Spleen (tissue), 11 donors: Measurements from ENCODE around the gene HTR4. TPM values are rescaled to one million over a fixed set of nuclear protein-coding genes. Genes with fewer than 3 reads are reported as not detected.

Source experiments
- DNase-seq: peaks from one replicate; pipeline ENCODE4 v3.0.0-alpha.2; 2020
- H3K27ac ChIP-seq, 8 donors: fragments of 200-600 bp; sonication (generic) in 7 of 8; 1 replicate in 4 of 8; 2 replicates in 4 of 8; pipeline versions ENCODE4 v1.5.0 to v1.8.0; 2016 to 2021; ENCODE audit warnings: inconsistent platforms in 4 of 8, mild to moderate bottlenecking in 4 of 8, moderate library complexity in 1 of 8
- H3K27me3 ChIP-seq, 7 donors: fragments of 200-600 bp; sonication (generic) in 6 of 7; replicated peaks in 1 of 7; 1 replicate in 4 of 7; 2 replicates in 3 of 7; pipeline versions ENCODE4 v1.5.0 to v1.8.0; 2016 to 2021; ENCODE audit warnings: inconsistent platforms in 3 of 7, mild to moderate bottlenecking in 1 of 7
- H3K36me3 ChIP-seq, 6 donors: fragments of 200-600 bp; sonication (generic) in 5 of 6; 1 replicate in 4 of 6; 2 replicates in 2 of 6; pipeline versions ENCODE4 v1.5.0 to v1.8.0; 2016 to 2021; ENCODE audit warnings: inconsistent platforms in 2 of 6
- H3K4me1 ChIP-seq, 6 donors: fragments of 200-600 bp; sonication (generic) in 5 of 6; 1 replicate in 3 of 6; 2 replicates in 3 of 6; pipeline versions ENCODE4 v1.5.0 to v1.8.0; 2016 to 2021; ENCODE audit warnings: inconsistent platforms in 3 of 6
- H3K4me3 ChIP-seq, 8 donors: fragments of 200-600 bp; sonication (generic) in 7 of 8; 1 replicate in 4 of 8; 2 replicates in 4 of 8; pipeline versions ENCODE4 v1.5.0 to v1.8.0; 2016 to 2021; ENCODE audit warnings: inconsistent platforms in 4 of 8, mild to moderate bottlenecking in 4 of 8, moderate library complexity in 2 of 8
- H3K9me3 ChIP-seq, 8 donors: fragments of 200-600 bp; sonication (generic) in 7 of 8; 1 replicate in 4 of 8; 2 replicates in 4 of 8; pipeline versions ENCODE4 v1.5.0 to v1.8.0; 2016 to 2021; ENCODE audit warnings: inconsistent platforms in 4 of 8
- CTCF ChIP-seq, 11 experiments: fragments of 200-600 bp in 7 of 11; fragments of 450-650 bp in 4 of 11; sonication (generic) in 4 of 11; IDR thresholded peaks in 8 of 11; conservative IDR thresholded peaks in 3 of 11; 1 replicate in 7 of 11; 2 replicates in 4 of 11; pipeline versions ENCODE4 v1.4.0 to v1.8.0; 2016 to 2021; ENCODE audit warnings: antibody characterized with exemption in 11 of 11, inconsistent platforms in 4 of 11, mild to moderate bottlenecking in 1 of 11
- POLR2A ChIP-seq, 3 donors: fragments of 450-650 bp; IDR thresholded peaks; one replicate each; pipeline ENCODE4 v1.5.1; 2017; ENCODE audit warnings: antibody characterized with exemption in 3 of 3, mild to moderate bottlenecking in 1 of 3
- POLR2AphosphoS5 ChIP-seq, 3 donors: sonication (generic); formaldehyde crosslinking; IDR thresholded peaks; one replicate each; pipeline ENCODE4 v1.5.1; 2017; ENCODE audit warnings: antibody characterized with exemption in 3 of 3
- WGBS, 5 donors: extraction: QIAGEN DNeasy Blood & Tissue Kit in 3 of 5; methylation state at CpG; one replicate each; pipeline versions ENCODE4 v1.1.5 to v1.1.7; 2013 to 2018; 5-methylcytosine and 5-hydroxymethylcytosine counted together
- intact Hi-C: fragments of 100-400 bp; cut with DNase I; formaldehyde crosslinking; loops from one replicate; pipeline ENCODE4 v1.15.0; 2023; ENCODE audit warnings: low total_unique reads
- polyA plus RNA-seq, 3 donors: library from polyadenylated mRNA; stranded (reverse); fragments of 200-250 nt; gene quantifications; one replicate each; pipeline ENCODE4 v1.2.1, GENCODE V29; 2013
- total RNA-seq, 7 donors: library from RNA; depleted of rRNA in 3 of 7; stranded (reverse); fragments of >200 nt in 3 of 7; fragmentation: NEBNext Ultra II Directional in 4 of 7; extraction: Animal tissue kit (Norgen Biotek cat#: 25700) in 4 of 7; gene quantifications; one replicate each; pipeline versions ENCODE4 v1.1.0 to v1.2.1, GENCODE V29; 2016 to 2021
- donor health status: healthy with polysubstance abuse.
- donor health status: DM: no; HTN: no; CAD: no; lungs with moderate emphysema.
- donor health status: DM: no; HTN: no; CAD: no.
- donor health status: Bipolar disorder and iron deficiency.
- donor health status: healthy.
- donor health status: DM: no; HTN: no; CAD: no.
- donor health status: DM: yes; HTN: yes; CAD: no.

Gene HTR4
- total and polyA plus RNA-seq, 10 donors = 0.03 to 0.79 (median 0.41) TPM; not detected in 5

- TF ChIP-seq CTCF (IDR thresholded peaks at IDR 0.05 in 8 of 11, conservative IDR thresholded peaks at IDR 0.05 in 3 of 11) (no peak), POLR2AphosphoS5 (IDR thresholded peaks at IDR 0.05) (no peak), POLR2A (IDR thresholded peaks at IDR 0.05) (no peak)
- H3K27me3 ChIP-seq = peaks cover 0 to 11% (median 0%) of the 10 kb centered on the region in 7 donors
- H3K4me1 ChIP-seq = no peaks in the 10 kb centered on the region
- H3K4me3 ChIP-seq = no peak overlapping the region
- H3K9me3 ChIP-seq = no peaks in the 10 kb centered on the region
- H3K36me3 ChIP-seq = no peaks in the 10 kb centered on the region
- DNase-seq = no peak
- WGBS, 5 donors = 83 to 95% (median 89%) methylated on average over 1 of the region's 1 CpG
- intact Hi-C loops = no loop called here
- H3K27ac ChIP-seq = no peak overlapping the region
These were observed 156.6 kb downstream of the HTR4 start for GRCh38 chr5:148497757-148498156.

DNA sequence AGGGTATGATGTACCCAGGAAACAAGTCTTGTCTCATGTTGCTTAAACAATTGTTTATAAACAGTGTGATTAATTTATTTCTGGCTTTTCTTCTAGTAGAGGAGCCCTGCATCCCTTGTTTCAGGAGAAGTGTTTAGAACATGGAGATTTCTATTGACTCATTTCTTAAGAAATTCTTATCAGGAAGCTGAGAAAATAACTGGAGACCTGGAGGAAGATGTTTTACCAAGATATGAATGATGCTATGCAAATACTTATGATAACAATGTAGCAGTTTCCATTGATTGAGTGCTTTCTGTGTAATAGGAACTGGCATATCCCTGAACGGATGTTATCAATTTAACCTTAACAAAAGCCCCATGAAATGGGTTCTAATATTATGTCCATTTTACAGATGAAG, 162.0 kb downstream of the HTR4 start:
- Histone ChIP-seq H3K4me1 (no peaks in the 10 kb centered on the region), H3K9me3 (no peaks in the 10 kb centered on the region), H3K27me3 (peaks cover 0 to 17% (median 0%) of the 10 kb centered on the region in 7 donors), H3K4me3 (no peak overlapping the region), H3K27ac (no peak overlapping the region), H3K36me3 (no peaks in the 10 kb centered on the region)
- intact Hi-C loops = no loop called here
- no peak for DNase-seq
- 84 to 97% (median 96%) methylated on average over 1 of the region's 1 CpG for WGBS, 5 donors
- TF ChIP-seq CTCF (IDR thresholded peaks at IDR 0.05 in 8 of 11, conservative IDR thresholded peaks at IDR 0.05 in 3 of 11) (no peak), POLR2A (IDR thresholded peaks at IDR 0.05) (no peak), POLR2AphosphoS5 (IDR thresholded peaks at IDR 0.05) (no peak)

GRCh38 chr5:148491793-148492184, 162.5 kb downstream of the HTR4 start:
- TF ChIP-seq POLR2AphosphoS5 (IDR thresholded peaks at IDR 0.05) (no peak), CTCF (IDR thresholded peaks at IDR 0.05 in 8 of 11, conservative IDR thresholded peaks at IDR 0.05 in 3 of 11) (no peak), POLR2A (IDR thresholded peaks at IDR 0.05) (no peak)
- WGBS, 5 donors = 54 to 79% (median 76%) methylated on average over 6 of the region's 6 CpGs
- Histone ChIP-seq H3K4me1 (no peaks in the 10 kb centered on the region), H3K36me3 (no peaks in the 10 kb centered on the region), H3K27me3 (peaks cover 0 to 21% (median 0%) of the 10 kb centered on the region in 7 donors), H3K9me3 (no peaks in the 10 kb centered on the region), H3K27ac (no peak overlapping the region), H3K4me3 (no peak overlapping the region)
- no peak for DNase-seq
- intact Hi-C loops = no loop called here

GRCh38 chr5:148491015-148491792, 163.1 kb downstream of the HTR4 start:
- H3K9me3 ChIP-seq = no peaks in the 10 kb centered on the region
- WGBS, 5 donors = 22 to 51% (median 35%) methylated on average over 10 of the region's 10 CpGs
- H3K4me1 ChIP-seq = no peaks in the 10 kb centered on the region
- H3K4me3 ChIP-seq = no peak overlapping the region
- TF ChIP-seq POLR2A (IDR thresholded peaks at IDR 0.05) = no peak
- no peak for TF ChIP-seq POLR2AphosphoS5 (IDR thresholded peaks at IDR 0.05)
- TF ChIP-seq CTCF (IDR thresholded peaks at IDR 0.05 in 8 of 11, conservative IDR thresholded peaks at IDR 0.05 in 3 of 11) = no peak
- DNase-seq = no peak
- H3K27me3 ChIP-seq = peaks cover 0 to 20% (median 0%) of the 10 kb centered on the region in 7 donors
- H3K27ac ChIP-seq = no peak overlapping the region
- intact Hi-C loops = no loop called here
- no peaks in the 10 kb centered on the region for H3K36me3 ChIP-seq
